Stimulated activated CD4-positive, alpha-beta T cell treated with anti-CD3 and anti-CD28 coated beads, Interleukin-12 subunit alpha, Interleukin-12 subunit beta, amount 100 ng/mL, for 4 hours (primary cell): ENCODE results near the gene FOXRED1.

Source experiments
- DNase-seq: peaks from one replicate; pipeline ENCODE4 v3.0.0-alpha.2; 2020

FOXRED1 gene

DNA sequence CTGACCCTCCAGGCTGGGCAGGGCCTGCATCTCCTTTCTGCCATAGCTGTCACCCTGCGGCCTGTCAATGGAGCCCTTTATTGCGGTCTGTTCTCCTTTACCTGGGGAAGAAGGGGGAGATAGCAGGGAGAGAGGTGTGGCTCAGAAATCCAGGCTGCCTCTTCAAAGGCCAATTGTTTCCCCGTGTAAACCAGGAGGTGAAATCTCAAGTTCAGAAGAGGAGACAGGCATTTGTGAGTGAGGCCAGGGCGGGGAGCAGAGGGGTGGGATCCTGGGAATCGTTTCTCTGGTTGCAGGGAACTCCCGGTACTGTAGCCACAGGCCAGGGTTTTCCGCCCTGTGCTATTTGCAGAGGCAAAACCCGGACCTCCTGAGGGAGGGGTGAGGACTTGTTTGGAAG, 44.0 kb downstream of the FOXRED1 start:
- DNase-seq = no peak

DNA sequence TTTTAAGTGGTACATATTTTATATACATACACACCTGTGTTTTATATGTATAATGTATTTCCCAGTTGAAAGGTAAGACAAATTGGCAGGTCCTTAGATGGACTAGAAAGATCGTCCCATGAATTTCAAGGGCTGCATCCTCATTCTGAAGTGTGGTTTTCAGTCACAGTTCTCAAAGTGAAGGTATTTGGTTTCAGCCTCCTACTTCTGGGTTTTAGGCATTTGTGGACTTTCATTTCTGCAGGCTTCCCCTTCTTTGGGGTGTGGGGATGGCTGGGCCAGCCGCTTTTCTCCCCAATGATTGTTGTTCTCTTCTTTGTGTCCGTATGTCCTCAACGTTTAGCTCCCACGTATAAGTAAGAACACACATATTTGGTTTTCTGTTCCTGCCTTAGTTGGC, 44.9 kb downstream of the FOXRED1 start:
- DNase-seq = no peak

DNA sequence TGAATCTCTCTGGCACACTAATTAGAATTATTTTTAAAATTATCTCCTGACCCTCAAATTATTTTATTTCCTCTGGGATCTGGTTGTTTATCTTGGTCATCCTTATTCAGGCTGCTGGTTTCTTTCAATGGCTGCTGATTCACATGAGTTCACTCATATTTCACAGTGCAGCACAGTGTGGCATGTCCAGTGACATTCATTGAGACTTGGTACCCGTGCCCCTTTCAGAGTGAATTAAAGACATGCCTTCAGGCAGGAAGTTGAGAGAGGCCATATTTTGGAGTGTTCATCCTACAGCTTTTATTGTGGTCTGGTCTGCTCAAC, 48.4 kb downstream of the FOXRED1 start:
- no peak for DNase-seq

DNA sequence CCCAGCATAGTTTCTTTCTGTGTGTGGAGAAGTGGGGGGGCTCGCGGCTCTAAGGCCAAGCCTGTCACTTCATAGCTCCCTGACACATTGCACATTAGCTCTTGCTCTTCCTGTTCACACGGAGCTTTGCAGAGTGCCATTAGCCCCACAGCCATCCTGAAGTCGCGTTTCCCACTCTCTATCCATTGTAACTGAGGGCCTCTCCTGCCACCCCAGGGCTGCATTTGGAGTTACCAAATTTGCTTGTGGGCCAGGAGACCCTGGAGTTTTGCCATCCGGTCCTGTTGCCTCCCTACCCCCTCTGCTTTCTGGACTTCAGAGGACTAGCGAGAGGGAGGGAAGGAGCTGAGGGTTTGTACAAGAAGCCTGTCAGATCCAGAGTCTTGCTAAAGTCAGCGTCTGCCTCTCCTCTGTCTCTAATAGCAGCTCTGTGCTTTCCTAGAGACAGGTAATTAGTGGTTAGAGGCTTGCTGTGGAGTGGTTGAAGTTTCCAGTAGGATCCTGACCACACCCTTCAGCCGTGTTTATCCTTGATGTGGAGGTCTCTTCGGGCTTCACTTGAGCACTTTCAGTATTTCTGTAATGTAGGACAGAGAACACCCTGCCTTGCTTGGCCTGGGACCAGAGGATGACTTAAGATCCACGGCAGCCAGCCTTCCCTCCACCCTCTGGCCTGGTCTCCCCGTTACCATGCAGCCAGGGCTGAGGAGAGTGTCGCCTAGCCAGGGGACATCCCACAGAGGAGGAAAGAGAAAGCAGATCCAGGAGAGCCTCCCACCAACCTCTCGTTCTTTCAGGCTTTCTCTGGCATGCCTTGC, 49.0 kb downstream of the FOXRED1 start:
- no peak for DNase-seq

DNA sequence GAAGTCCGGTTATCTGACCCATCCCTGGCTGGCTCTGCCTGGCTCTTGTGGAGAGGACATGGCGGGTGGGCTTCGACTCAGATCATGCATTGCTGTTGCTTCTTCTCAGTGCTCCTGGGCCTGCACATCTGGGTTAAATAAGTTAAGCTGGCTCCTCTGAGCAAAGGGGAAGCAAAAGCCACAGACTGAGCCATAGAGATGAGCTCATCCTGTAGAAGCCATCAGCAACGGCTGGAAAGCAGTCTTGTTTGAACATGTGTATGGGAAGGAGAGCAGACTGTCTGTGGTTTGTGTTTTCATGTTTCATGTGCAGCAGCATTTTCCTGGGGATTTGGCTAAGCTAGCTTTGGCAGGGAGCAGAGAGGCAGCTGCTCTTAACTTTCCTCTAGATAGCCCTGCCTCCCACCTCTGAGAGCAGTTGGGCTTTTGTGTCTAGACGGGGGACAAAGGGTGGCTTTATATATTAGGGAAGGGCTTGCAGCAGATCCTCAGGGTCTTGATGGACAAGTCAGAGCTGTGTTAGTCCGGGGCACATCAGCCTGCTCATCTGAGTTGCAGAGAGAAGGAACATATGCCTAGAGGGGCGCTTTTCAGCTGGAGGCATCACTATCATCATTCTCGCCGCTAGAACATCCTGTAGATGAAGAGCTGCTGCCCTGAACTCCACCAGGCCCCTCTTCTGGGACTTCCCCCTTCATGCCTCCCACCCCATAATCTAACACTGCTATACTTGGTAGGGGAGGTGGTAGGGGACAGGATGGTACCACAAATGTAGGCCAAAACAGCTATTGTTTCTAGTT, 49.8 kb downstream of the FOXRED1 start:
- DNase-seq = no peak

DNA sequence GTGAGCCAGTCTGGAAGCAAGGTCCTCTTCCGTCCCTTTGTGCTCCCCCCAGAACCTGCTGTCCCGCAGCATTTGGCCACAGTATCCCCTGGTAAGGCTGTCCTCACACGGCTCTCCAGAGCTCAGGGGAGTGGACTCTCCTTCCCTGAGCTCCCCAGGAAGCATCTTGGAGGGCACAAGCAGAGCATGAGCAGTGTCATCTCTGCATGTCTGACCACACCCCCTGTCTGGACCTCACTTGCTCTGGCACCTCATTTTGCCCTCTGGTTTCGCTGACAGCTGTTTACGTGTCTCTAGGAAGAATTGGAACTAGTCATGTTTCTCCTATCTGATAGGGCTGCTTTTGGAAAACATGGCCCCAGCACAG, 50.4 kb downstream of the FOXRED1 start:
- DNase-seq = no peak

DNA sequence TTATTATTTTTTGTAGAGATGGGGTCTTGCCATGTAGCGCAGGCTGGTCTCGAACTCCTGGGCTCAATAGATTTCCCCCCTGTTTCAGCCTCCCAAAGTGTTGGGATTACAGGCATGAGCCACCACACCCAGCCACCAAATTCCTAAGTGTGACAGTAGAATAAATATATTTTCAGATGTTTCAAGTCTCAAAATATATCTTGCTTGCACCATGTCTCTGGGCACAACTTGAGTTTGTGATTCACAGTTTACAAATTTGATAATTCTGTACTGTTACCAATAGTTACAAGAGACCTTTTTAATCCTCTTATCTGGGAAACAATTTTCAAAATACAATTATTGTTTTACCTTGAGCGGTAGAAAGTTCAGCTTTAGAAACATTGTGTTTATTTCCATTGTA, 54.0 kb downstream of the FOXRED1 start:
- no peak for DNase-seq

DNA sequence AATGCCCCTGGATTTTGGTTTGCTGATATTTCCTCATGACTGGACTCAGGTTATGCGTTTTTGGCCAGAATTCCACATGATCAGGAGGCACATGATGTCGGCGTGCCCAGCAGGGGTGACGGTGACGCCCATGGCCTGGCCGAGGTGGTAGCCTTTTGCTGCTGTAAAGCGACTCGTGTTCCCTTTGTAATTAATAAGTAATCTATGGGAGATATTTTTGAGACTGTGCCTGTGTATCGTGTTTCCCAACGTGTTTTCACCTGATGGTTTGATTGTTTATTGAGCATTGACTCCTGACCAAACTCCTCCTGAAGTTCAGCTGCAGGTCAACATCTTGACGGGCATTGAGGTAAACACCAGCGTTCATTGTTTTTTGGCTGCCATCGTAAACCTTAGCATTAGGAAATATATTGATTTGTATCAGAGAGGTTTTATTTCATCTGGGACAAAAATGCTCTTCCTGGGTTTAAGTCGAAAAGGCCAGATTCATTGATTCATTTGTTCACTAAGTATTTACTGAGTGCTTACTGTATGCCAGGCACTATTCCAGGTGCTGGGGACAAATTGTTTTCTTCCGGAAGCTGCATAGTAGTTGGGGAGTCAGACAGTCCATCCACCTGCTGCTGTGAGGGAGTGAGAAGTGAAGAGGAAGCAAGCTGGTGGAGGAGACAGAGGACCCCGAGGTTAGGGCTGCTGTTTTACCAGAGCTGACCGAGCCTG, 58.5 kb downstream of the FOXRED1 start:
- no peak for DNase-seq
